HG03280 (cell line): Measurements from ENCODE around the gene ARHGAP28.

Source experiments
- ATAC-seq: cut with Tn5 transposase; IDR thresholded peaks from one replicate; pipeline ENCODE4 v1.9.1; 2021; ENCODE audit warnings: mild to moderate bottlenecking, moderate library complexity; ENCODE audit not compliant: unreplicated experiment

The ARHGAP28 gene

GRCh38 chr18:6732952-6733351 is 3.4 kb downstream of the ARHGAP28 start:
- no peak for ATAC-seq

GRCh38 chr18:6733758-6734157 is 4.2 kb downstream of the ARHGAP28 start:
- ATAC-seq: no peak

GRCh38 chr18:6734726-6735430 is 5.4 kb downstream of the ARHGAP28 start:
- ATAC-seq: no peak

DNA sequence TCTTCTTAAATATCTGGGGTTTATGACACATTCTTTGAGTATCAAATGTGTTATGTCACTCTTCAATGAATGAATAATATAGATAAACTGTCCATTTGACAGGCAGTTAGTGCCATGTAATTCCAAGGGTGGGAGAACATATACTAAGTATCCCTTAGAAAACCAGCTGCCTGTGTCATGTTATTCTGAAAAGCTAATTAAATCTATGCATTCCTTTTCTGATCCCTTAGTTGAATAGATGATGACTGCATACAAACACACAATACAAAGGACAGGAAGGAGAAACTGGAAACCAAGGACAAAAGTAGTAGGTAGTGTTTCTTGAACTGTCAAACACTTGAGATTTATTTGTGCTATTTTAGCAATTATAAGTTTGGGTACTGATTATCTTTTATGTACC is 8.3 kb downstream of the ARHGAP28 start:
- ATAC-seq: no peak

- no peak for ATAC-seq
Measured at GRCh38 chr18:6738622-6739021, 9.1 kb downstream of the ARHGAP28 start.

DNA sequence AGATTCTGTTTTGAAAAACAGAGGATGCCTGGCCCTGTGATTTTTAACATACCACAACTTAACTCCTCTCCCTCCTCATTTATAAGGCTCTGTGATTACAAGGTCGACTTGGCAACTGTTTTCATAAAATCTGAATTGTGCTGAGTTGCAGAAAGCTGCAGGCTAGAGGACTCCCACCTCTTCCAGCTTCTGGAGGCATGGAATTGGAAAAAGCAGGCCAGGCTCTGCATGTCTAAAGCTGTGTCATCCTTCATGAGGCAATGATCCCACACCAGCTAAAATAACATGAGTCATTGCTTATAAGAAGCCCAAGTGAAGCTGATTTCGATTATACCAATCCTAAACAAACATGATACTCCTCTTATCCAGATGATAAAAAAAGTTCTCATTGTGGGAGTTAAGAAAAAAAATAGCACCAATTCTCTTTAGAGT is 11.7 kb downstream of the ARHGAP28 start:
- ATAC-seq: no peak

- no peak for ATAC-seq
Measured at GRCh38 chr18:6741786-6742185, 12.3 kb downstream of the ARHGAP28 start.

GRCh38 chr18:6743999-6744398 is 14.5 kb downstream of the ARHGAP28 start:
- no peak for ATAC-seq

GRCh38 chr18:6744816-6745455 is 15.4 kb downstream of the ARHGAP28 start:
- ATAC-seq: no peak

- ATAC-seq: no peak
Measured at GRCh38 chr18:6745504-6746031, 16.1 kb downstream of the ARHGAP28 start.

DNA sequence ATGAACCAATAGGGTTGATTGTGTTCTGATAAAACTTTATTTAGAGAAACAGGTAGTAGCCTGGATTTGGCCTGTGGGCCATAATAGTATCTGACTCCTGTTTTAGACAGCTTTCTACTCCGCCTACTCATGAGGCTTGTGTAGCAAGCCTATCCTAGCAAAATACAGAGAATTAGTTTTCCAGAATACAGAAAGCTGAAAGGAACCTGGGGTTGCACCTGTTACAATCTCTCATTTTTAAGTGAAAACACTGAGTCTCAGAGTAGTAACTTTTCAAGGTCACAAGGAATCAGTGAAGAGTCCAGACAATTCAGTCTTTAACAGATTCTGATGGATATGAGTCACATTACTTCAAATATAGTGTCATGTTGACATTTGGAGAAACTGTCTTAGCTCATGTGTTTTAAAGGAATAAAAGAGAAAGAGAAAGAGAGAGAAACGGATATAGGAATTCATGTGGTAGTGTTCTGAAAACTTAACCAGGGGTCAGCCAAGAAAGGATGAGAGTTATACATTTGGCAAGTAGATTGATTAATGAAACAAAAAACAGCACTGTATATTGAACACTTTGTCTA is 17.0 kb downstream of the ARHGAP28 start:
- no peak for ATAC-seq

DNA sequence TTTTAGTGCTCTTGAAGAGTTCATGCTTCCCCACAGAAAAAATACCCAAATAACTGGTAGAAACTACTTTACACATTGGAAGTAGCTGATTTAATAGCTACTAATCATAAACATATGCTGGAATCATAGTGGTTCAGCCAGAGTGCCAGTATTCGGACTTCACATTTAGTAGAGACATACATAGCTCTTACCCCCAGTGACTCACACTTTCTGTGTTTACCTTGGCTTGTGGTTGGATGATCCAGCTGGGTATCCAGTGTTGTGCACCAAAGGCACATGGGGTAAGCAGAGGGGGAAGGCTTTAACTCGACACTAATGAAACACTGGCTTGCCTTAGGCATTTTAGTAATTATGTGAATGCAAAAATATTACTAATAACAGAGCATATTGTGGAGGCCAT is 18.1 kb downstream of the ARHGAP28 start:
- no peak for ATAC-seq

- ATAC-seq: no peak
Measured at GRCh38 chr18:6748241-6748640, 18.7 kb downstream of the ARHGAP28 start.

DNA sequence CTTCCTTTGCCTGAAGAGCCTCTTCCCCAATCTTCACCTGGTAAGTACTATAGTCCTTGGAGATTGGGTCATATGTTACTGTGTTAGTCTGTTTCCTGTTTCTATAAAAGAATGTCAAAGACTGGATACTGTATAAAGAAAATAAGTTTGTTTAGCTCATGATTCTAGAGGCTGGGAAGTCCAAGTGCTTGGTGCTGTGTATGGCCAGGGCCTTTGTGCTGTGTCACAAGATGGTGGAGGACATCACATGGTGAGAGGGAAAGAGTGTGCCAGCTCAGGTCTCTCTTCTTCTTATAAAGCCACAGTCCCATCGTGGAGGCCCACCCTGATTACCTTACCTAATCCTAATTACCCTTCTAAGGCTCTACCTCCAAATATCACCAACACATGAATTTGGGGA is 20.9 kb downstream of the ARHGAP28 start:
- no peak for ATAC-seq

DNA sequence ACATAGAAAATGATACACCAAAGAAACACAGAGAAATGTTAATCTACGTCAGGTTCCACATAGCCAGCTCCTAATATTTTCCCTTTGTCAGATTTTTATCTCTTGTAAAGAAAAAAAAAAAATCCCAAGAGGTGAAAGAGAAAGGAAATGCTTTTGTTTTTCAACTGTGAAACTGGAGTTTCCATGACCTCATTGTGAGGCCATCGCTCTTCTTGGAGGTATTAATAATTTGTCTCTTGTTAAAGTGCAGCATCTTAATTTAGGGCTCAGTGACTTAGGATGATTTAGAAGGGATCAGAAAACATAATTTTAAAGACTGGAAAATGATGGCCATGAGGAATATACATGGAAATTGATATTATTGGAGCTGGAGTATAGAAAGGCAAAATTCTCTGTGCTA is 21.7 kb downstream of the ARHGAP28 start:
- ATAC-seq: no peak

GRCh38 chr18:6752202-6752860 is 22.8 kb downstream of the ARHGAP28 start:
- ATAC-seq: no peak

- ATAC-seq: no peak
Measured at GRCh38 chr18:6755107-6755506, 25.6 kb downstream of the ARHGAP28 start.

- no peak for ATAC-seq
Measured at GRCh38 chr18:6757931-6758330, 28.4 kb downstream of the ARHGAP28 start.

DNA sequence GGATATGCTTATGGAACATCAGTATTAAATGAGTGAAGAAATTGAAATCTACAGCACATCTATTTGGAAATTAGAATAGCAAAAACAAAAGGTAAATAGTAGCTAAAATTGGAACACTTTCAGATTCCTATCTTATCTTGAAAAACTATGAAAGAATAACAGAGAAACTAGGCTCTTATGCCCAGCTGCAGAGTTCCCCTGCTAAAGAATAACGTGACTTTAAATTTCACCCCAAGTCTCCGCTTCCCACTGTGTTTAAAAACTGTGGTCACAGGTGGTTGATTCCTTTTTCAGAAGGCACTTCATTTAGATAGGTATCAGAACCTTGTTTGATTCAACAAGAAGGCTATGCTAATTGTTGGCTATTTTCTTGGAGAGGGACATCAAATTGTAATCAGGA is 30.1 kb downstream of the ARHGAP28 start:
- ATAC-seq: no peak

DNA sequence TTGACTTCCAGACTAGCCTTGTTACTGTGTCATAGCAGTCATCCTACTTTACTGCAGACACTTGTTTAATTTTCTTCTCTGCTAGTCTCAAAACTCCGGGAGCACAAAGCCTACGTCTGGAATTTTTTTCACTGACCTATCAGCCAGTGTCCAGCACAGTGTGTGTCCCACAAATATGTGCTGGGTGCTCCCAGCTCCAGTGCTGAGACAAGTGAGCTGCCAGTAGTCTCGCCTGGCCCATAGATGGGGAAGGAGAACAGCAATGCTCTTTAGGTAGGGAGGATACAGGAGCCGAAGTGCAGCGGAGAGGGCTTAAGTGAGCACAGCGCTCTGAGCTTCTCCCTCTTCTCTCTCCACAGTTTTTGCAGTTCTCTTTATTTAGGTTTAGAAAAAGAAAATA is 34.0 kb downstream of the ARHGAP28 start:
- no peak for ATAC-seq

GRCh38 chr18:6764382-6764781 is 34.9 kb downstream of the ARHGAP28 start:
- ATAC-seq: no peak

DNA sequence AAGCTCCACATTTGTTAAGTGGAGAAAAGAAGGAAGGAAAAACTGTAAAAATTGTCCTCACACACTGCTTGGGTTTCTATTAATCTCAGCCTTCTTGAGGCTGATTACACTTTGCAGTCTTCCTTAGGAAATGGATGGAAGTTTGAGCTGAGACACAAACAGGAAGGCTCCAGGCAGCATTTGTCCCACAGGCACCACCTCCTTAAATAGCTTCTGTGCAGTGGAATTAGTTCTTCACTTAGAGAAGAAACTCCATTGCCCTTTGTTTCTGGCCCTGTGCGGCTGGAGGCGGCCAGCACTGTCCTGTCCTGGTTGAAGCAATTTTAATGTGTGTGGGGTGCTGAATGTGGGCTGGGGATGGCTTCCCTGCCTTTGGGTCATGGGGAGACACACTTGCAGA is 44.3 kb downstream of the ARHGAP28 start:
- no peak for ATAC-seq
